AG04449 (cell line): ENCODE measurements around the gene AP3S2.
A peak's percentile ranks its signal among the peaks of the same experiment; 100 is the strongest.
"Not testable (repeated sequence)": the region's sequence is repeated elsewhere in the genome, so short reads cannot be mapped to it uniquely, and the experiment has no call there.

Source experiments
- CTCF ChIA-PET: fragments of 350-600 bp; formaldehyde crosslinking; extraction: SDS; loops from one replicate; lab custom pipeline; 2021; ENCODE audit warnings: antibody characterized with exemption; lab: Yijun Ruan, JAX
- POLR2A ChIA-PET: fragments of 400-600, 350-600 bp; formaldehyde crosslinking; extraction: SDS; loops from one replicate; lab custom pipeline; 2020; ENCODE audit warnings: antibody characterized with exemption, inconsistent platforms; lab: Yijun Ruan, JAX
- DNase-seq: peaks from one replicate; pipeline ENCODE4 v3.0.0-alpha.2; 2010; ENCODE audit warnings: low read depth, low spot score
- H3K4me3 ChIP-seq: 2 replicates; pipeline ENCODE4 v1.5.1; 2011; ENCODE audit warnings: low read depth, mild to moderate bottlenecking, control low read depth, low read length
- CTCF ChIP-seq: IDR thresholded peaks from one replicate; pipeline ENCODE4 v1.5.1; 2011; ENCODE audit warnings: mild to moderate bottlenecking, moderate library complexity, low read length, control low read depth, inconsistent platforms; ENCODE audit not compliant: insufficient read depth; ENCODE audit errors: missing control alignments

AP3S2 gene

GRCh38 chr15:89839167-89839810, 54.5 kb downstream of the AP3S2 start:
- H3K4me3 ChIP-seq: no peak overlapping the region
- no peak for DNase-seq
- POLR2A ChIA-PET: no interaction called here
- CTCF ChIA-PET: interaction anchor here (1.3 to 6.4 kb wide), 4 partner anchors 16 to 78 kb away, joined by 3 to 30 read pairs (median 18); no protein-coding TSS in a partner anchor
- no peak for TF ChIP-seq CTCF

- no peak overlapping the region for H3K4me3 ChIP-seq
- no peak for DNase-seq
- ChIA-PET POLR2A (interaction anchor here (2.3 kb wide), 1 partner anchor 23 kb away, joined by 15 read pairs; the partner anchor contains the start of gene ANPEP), CTCF (interaction anchor here (0.9 to 6.4 kb wide), 6 partner anchors 15 to 77 kb away, joined by 3 to 30 read pairs (median 6); no protein-coding TSS in a partner anchor)
- no peak for TF ChIP-seq CTCF
Observed at GRCh38 chr15:89837830-89838178, 56.0 kb downstream of the AP3S2 start.

GRCh38 chr15:89837134-89837829, 56.5 kb downstream of the AP3S2 start:
- DNase-seq: no peak
- H3K4me3 ChIP-seq: peak overlapping the region; percentile 35
- ChIA-PET CTCF (interaction anchor here (0.9 to 6.4 kb wide), 10 partner anchors 8 to 84 kb away, joined by 3 to 30 read pairs (median 4); no protein-coding TSS in a partner anchor), POLR2A (interaction anchor here (1.0 to 2.3 kb wide), 4 partner anchors 9 to 77 kb away, joined by 3 to 15 read pairs (median 6); partner anchors contain the start of gene ANPEP)
- TF ChIP-seq CTCF: no peak

GRCh38 chr15:89836267-89837133, 57.3 kb downstream of the AP3S2 start:
- no peak for TF ChIP-seq CTCF

GRCh38 chr15:89835176-89835564, 58.6 kb downstream of the AP3S2 start:
- ChIA-PET CTCF (interaction anchor here (6.4 kb wide), 1 partner anchor 74 kb away, joined by 29 read pairs; no protein-coding TSS in a partner anchor), POLR2A (no interaction called here)
- DNase-seq: no peak
- no peak for TF ChIP-seq CTCF
- H3K4me3 ChIP-seq: no peak overlapping the region

More at GRCh38 chr15:89836267-89837133, 57.3 kb downstream of the AP3S2 start:
- peak overlapping the region; percentile 35 for H3K4me3 ChIP-seq
- DNase-seq: peak; percentile 93
- ChIA-PET CTCF (interaction anchor here (0.7 to 6.4 kb wide), 8 partner anchors 8 to 84 kb away, joined by 3 to 30 read pairs (median 4); no protein-coding TSS in a partner anchor), POLR2A (interaction anchor here (1.0 to 2.3 kb wide), 4 partner anchors 9 to 76 kb away, joined by 3 to 15 read pairs (median 6); partner anchors contain the start of gene ANPEP)

- POLR2A ChIA-PET, H3K4me3 ChIP-seq, DNase-seq: not testable (repeated sequence)
- CTCF ChIA-PET: interaction anchor here (1.2 kb wide), 1 partner anchor 15 kb away, joined by 3 read pairs; no protein-coding TSS in a partner anchor
Observed at GRCh38 chr15:89834465-89835175, 59.2 kb downstream of the AP3S2 start.
